HG03469 (cell line): ENCODE data around the gene CRYBG2.
"Not testable (repeated sequence)": the region's sequence is repeated elsewhere in the genome, so short reads cannot be mapped to it uniquely, and the experiment has no call there.

Source experiments
- ATAC-seq: cut with Tn5 transposase; IDR thresholded peaks from one replicate; pipeline ENCODE4 v1.9.1; 2021; ENCODE audit warnings: mild to moderate bottlenecking, moderate library complexity, moderate number of reproducible peaks; ENCODE audit not compliant: unreplicated experiment

CRYBG2 gene

GRCh38 chr1:26322042-26322331, 31.9 kb downstream of the CRYBG2 start:
- ATAC-seq = no peak

- no peak for ATAC-seq
Observed at GRCh38 chr1:26321315-26322041, 32.5 kb downstream of the CRYBG2 start.

- ATAC-seq = no peak
Observed at GRCh38 chr1:26320896-26321295, 33.0 kb downstream of the CRYBG2 start.

GRCh38 chr1:26318338-26319064, 35.4 kb downstream of the CRYBG2 start:
- ATAC-seq = no peak

- ATAC-seq = no peak
Observed at GRCh38 chr1:26317612-26318337, 36.2 kb downstream of the CRYBG2 start, which contains the start of gene CD52. TSS of gene CD52 (plus strand) at chr1:26317958. CDS start at chr1:26318018, 60 bp downstream.

GRCh38 chr1:26317146-26317545, 36.8 kb downstream of the CRYBG2 start:
- no peak for ATAC-seq

DNA sequence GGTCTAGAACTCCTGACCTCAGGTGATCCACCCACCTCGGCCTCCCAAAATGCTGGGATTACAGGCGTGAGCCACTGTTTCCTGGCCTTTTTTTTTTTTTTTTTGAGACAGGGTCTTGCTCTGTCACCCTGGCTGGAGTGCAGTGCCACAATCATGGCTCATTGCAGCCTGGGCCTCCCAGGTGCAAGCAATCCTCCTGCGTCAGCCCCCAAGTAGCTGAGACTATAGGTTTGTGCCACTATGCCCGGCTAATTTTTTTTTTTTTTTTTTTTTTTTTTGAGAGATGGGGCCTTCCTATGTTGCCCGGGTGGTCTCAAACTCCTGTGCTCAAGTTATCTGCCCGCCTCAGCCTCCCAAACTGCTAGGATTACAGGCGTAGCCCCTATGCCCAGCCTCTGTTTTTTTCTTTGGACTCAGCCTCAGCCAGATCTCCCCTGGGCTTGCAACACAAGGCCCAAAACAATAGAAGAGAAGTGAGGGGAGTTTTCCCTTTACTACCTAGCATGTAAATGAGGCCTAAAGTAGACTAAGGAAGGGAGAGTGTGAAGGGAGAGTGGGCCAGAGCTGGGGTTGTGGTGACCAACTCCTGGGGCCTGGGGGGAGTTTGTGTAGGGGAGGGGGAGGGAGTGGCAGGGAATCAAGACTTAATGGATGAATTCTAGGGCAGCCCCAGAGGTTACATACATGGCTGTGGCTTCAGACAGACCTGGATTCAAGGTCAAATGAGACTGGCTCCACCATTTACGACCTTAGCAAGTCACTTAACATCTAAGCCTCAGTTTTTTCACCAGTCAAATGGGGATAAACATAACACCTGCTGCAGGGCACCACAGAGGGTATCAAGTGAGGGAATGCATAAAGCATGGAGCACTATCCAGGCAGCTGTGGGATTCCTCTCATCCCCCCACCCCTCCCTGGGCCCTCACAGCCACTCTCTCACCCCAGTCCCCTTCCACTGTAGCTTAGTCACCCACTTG, 37.8 kb downstream of the CRYBG2 start:
- ATAC-seq = no peak

GRCh38 chr1:26314501-26314900, 39.4 kb downstream of the CRYBG2 start:
- ATAC-seq = no peak

GRCh38 chr1:26307966-26308899, 45.7 kb downstream of the CRYBG2 start:
- ATAC-seq = not testable (repeated sequence)

DNA sequence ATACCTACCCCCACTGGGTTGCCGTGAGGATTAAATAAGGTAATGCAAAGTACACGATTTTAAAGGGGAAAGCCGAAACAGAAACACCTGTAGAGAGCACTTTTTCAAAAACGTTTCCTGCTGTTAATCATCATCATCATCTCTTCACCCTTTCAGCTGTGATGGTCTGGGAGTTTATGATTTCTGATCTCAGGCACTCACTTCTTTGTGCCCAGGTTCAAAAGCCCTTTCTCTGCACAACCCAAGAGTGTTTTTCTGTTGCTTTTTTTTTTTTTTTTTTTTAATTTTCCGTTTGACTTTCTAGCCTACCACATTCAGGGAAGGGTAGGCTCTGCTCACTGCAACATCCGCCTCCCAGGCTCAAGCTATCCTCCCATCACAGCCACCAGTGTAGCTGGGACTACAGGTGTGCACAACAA, 46.6 kb downstream of the CRYBG2 start:
- ATAC-seq = no peak

DNA sequence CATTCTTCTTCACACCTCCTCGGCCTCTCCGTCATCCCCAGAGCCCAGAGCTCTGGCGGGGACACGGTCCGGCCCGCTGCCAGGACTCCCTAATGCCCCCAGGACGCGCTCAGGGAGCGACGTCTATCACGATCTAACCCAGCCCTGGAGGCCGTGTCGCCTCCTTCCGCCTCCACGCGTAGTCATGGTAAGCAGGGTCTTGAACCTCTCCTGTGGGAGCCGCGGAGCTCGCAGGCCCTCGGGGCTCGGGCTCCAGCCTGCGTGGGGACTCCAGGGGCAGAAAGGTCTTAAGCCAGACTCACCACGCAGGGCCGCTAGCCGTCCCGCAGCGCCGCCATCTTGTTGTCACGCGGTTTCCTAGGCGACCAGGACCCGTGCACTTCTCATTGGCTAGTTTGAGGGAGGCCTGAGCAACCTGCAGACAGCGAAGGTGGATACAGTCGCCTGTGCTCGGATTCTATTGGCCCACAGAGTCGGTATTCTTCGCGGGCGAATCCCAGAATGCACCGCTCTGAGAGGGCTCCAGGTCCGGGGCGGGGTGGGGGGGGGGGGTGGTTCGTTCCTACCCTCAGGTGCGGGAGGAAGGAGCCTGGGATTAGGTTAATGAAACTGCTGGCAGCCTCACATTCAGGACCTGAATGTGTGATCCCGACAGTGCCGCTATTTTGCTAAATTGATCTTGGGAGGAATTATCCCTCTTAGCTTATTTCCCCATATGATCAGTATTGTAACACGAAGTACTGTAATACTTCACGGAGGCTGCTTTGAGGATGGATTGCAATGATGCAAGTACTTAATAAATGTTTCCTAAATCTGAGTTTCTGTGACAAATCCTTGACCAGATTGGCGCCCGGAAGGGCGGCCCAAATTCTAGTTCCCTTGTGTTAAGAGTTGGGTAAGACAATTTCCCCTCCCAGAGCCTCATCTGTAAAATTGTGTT, 47.4 kb downstream of the CRYBG2 start, which contains the start of gene UBXN11:
UBXN11 (minus strand) TSS at position 347 of the 940 bp plus-strand sequence. CDS start 3,753 bp downstream, outside the sequence.
- peak; percentile 87 for ATAC-seq

- peak; percentile 12 for ATAC-seq
Observed at GRCh38 chr1:26305667-26306289, 48.2 kb downstream of the CRYBG2 start.

DNA sequence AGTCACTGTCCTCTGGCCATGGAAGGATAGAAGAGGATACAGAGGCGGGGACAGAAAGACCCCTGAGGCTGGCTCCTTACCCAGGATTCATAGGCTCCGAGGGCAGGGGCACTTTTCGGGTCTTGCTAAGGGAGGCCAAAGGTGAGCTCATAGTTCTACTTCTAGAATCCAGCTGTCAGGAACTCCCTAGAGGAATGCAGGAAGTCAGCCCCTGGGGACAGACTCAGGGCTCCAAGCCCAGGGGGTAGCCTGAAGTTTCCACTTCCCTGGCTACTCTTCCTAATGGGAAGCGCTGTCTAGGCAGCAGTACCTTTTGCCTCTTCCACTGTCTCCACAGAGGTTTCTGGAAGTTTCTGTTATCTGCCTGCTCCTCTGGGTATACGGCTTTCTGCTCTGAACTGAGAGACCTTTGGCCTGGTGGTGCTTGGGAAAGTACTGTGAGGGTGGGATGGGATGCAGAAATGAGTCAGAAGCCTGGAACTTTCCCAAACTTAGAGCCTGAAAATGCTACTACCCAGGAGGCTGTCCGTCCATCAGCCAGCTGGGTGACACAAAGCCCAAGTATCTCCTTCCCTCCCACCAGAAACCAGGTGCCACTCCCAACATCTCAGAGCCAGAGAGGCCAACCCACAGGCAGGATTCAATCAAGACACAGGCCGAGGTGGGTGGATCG, 51.1 kb downstream of the CRYBG2 start:
- ATAC-seq = no peak

GRCh38 chr1:26300578-26301275, 53.2 kb downstream of the CRYBG2 start:
- no peak for ATAC-seq

DNA sequence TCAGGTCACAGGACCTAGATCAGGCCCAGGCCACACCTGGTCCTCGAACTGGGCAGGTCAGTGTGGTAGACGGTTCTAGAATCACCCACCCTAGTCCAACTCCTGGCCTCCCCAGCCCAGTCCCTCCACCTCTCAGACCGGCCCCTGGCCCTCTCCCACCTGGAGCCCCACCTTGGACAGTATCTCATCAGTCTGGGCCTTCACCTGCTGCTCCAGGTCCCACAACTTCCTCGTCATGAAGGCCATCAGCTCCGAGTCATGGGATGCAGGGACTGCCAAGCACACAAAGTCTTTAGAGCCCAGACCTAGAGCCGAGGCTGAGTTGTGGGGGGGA, 56.2 kb downstream of the CRYBG2 start:
- ATAC-seq = no peak

DNA sequence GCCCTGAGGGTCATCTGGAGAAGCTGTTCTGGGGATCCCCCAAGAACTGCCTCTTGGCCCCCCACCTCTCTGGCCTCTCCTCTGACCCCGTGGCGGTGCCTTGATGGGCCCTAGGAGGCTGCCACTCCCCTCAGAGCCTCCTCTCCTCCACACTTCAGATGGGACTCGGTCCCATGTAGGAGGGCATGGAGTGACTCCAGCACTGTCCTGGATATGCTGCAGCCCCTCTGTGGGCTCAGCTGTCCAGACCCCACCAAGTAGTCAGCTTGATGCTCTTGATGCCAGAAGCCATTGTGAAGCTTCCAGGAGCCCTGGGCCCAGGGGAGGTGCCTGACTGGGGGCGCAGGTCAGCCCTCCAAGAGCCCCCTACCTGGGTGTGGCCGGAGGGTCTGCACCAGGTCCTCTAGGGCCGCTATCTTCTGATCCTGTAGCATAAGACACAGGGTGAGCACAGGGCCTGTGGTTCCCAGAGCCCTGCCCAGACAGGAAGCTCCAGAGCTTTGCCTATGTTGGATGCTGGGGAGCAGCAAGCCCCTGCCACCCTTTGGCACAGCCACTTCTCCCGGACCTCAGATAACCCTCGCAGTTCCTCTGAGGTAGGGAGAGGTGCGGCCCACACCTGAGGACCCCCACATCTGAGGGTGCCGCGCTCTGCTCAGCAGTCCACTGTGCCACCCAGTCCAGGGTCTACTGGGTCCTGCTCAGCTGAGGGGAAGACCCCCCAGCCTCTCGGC, 56.7 kb downstream of the CRYBG2 start:
- ATAC-seq = no peak
